ENCODE measurements around the gene CCDC3.

The CCDC3 gene

DNA sequence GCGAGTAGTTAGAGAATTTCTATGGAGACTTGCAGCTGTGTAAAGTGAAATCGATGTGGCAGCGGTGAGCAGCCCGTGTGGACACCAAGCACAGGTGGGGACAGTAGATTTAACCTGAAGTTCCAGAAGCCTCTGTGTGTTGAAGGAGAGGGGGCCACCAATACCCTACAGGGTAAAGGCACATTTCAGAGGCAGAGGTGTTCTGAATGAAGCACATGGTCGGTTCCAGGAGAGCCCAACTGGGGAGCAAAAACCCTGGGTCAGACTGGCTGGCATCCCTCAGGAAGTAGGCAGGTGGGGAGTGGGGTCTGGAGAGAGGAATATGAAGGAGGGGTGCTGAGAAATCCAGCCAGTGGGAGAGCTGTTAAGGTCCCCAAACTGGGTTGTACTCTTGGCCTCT, 76.6 kb downstream of the CCDC3 start:
- FAIRE-seq (no peak), DNase-seq (ENCODE audit: low spot score) (no peak)

DNA sequence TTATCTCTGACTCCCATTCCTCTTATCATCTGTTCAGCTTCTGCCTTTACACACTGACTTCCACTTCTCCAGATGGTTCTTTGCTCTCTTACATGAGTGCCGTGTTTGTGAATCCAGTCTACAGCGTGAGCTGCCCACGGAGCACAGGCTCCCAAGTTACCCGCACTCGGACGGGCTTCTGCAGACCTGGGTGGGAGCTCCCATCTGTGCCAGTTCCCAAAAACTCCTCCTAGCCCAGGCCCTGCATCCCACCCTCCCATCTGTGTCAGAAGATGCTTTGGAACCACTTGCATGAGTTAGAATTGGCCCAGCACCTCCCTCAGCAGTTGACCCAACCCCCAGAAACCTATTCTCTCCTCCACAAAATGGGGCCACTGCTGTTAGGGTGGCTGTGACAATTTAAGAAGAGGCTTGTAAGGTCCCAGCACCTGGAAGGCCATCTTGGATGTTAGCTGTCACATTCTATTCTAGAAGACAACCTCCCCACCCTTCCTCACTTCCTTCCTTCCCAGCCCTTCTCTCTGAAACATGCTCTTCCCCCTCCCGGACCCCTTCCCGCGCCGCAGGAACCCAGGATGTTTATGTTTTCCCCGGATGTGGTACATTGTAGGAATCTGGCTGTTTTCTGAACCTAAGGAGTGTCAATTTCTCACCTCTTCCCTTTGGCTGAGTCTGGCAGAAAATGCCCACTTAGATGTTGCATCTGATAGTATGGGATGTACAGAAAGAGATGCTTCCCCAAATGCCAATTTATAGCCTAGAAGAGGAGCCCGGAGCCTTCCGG, 79.2 kb downstream of the CCDC3 start:
- FAIRE-seq (no peak), DNase-seq (ENCODE audit: low spot score) (no peak)

DNA sequence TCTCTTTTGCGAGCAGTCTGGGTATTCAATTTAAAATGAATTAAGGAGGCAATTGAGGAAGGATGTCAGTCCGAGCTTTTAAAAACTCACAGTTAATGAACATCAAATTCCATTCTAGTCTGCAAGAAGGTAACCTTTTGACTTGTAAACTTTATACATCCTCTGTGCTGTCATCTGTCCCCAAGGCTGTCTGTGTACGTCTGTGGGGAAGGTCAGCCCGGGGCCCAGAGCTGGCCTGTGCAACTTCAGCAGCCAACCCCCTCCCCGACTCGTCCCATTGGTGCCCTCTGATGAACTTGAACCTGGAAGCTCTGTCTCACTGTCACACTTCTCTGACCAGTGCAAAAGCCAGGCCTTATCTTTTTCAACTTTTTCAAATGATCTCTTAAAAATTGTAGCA, 80.3 kb downstream of the CCDC3 start:
- FAIRE-seq, result no peak
- no peak for DNase-seq (ENCODE audit: low spot score)

DNA sequence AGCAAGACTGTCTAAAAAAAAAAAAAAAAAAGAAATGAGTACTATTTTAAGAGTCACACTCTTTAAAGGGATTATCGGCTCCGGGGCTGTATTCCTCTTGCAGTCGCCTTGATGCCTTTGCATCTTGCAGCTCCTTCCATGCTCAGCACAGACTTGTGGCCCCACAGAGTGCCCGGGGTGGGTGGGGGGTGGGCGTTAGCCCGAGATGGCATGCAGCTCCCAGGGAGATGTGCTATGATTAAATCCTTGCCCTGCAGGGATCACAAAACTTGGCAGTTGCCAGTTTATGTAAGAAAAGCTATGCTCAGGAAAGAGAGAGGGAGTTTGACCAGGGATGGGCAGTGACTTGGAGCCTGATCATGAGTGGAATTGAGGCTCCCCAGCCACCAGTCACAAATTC, 81.9 kb downstream of the CCDC3 start:
- FAIRE-seq (no peak), DNase-seq (ENCODE audit: low spot score) (no peak)

DNA sequence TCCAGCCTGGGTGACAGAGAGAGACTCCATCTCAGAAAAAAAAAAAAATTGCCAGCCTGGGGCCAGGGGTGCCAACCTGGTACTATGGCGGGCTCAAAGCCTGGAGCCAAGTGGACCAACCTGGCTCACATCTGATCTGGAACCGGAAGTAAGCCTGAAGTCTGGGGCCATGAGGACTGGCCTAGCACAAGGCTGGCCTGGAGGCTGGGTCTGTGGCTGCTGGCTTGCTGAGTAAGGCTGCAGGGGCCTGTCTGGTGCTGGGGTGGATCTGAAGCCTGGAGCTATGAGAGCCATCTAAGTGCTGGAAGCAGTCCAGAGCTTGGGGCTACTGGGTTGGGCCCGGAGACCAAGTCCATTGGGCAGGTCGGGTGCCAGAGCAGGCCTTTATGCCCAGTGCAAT, 84.9 kb downstream of the CCDC3 start:
- DNase-seq (ENCODE audit: low spot score) (no peak), FAIRE-seq (no peak)

DNA sequence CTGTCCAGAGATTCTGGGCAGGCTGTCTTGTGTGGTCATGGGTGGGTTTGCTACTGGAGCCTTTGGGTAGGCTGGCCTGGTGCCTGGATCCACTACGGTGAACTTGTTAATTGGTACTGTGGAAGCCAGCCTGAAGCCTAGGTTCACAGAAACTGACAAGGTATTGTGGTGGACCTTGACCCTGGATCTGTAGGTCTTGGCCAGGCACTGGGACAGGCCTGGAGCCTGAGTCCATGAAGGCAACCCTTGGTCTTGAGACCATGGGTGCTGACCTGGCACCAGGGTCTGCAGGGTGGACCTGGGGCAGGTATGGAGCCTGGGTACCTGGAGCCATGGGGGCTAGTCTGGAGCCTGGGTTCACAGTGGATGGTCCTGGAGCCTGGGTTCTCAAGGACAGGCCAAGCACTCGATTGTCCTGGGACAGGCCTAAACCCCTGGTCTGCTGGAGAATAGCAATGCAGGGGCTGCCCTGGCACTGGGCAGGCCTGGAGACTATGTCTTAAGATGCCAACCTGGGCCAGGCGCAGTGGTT, 85.8 kb downstream of the CCDC3 start:
- DNase-seq (ENCODE audit: low spot score) (no peak), FAIRE-seq (no peak)

DNA sequence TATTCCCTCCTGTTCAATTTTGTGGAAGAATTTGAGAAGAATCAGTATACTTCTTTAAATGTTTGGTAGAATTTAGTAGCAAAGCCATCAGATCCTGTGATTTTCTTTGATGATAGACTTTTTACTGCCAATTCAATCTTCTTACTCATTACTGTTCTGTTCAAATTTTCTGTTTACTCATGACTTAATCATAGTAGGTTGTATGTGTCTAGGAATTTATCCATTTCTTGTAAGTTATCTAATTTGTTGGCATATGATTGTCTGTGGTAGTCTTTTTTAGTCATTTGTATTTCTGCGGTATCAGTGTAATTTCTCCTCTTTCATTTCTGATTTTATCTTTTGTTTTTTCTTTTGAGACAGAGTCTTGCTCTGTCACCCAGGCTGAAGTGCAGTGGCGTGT, 87.4 kb downstream of the CCDC3 start:
- no peak for FAIRE-seq

DNA sequence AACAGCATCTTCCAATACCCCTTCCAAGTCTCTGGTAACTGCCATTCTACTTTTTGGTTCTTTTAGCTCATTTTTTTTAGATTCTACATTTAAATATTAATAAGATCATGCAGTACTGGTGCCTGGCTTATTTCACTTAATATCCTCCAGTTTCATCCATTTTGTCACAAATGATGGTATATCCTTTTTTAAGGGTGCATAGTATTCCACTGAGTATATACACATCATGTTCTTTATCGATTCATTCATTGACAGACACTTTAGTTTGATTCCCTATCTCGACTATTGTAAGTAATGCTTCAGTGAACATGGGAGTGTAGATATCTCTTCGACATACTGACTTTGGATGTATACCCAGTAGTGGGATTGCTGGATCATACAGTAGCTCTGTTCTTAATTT, 89.7 kb downstream of the CCDC3 start:
- FAIRE-seq, result no peak
- DNase-seq (ENCODE audit: low spot score), result no peak

More for the DNA sequence above, 87.4 kb downstream of the CCDC3 start:
- DNase-seq (ENCODE audit: low spot score), result no peak

DNA sequence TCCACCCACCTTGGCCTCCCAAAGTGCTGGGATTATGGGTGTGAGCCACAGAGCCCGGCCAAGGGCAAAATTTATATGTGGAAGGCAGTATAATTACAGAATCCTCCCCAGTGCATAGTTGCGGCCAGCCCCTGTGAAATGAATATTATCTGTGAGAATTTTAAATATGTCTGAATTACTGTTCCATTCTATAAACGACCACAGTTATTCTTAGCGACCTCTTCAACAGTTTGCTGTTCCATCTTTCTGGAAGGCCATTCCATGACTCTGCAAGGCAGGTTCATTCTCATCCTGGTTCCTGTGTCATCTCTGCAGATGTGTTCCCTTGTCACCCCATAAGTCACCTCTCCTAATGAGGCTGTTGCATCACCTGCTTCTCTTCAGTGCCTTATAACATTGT, 90.7 kb downstream of the CCDC3 start:
- FAIRE-seq, result no peak

DNA sequence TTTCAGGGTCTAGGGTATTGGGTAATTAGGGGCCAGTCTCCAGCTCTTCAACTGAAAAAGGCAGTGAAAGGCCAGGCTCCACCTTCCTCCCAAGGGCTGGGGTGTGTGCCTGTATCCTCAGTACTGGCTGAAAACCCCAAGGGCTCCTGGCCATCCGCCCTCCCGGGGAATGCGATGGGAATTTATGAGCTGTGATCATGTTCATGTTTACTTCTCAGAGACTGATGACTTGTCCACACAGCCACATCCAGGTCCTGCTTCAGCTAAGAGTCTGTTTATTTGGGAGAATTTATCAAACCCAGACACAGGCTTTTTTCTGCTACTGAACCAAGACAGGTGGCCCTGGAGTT, 91.7 kb downstream of the CCDC3 start:
- no peak for FAIRE-seq

More for the DNA sequence above, 90.7 kb downstream of the CCDC3 start:
- DNase-seq (ENCODE audit: low spot score), result no peak

DNA sequence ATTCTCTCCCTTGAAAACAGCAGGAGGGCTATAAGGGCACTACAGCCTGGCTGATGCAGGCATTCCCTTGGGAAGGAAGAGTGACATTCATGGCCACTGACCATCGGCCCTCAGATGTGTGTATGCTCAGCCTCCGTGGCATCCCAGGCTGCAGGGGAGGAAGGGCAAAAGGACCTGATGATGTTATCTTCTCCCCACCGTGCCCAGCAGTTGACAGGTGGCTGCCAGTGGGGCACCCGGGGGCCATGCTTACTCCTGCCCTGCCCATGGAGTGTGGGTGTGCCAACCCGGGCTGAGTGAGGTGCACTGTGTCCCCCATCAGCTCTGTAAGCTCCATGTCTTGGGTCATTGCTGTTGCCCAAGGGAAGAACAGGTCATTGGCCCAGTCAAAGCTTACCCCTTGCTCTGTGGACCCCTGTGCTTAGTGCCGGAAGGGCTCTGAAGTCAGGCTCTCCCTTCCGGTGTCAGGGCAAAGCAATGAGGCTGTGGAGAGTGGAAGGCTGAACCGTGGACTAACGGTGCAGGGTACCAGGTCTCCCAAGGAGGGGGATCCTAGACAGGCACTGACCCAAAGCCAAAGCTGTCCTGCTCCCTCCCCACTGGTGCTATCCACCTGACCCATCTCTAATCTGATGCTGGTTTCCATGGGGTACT, 92.2 kb downstream of the CCDC3 start:
- DNase-seq (ENCODE audit: low spot score) (no peak), FAIRE-seq (no peak)

More for the DNA sequence above, 91.7 kb downstream of the CCDC3 start:
- DNase-seq (ENCODE audit: low spot score), result no peak

DNA sequence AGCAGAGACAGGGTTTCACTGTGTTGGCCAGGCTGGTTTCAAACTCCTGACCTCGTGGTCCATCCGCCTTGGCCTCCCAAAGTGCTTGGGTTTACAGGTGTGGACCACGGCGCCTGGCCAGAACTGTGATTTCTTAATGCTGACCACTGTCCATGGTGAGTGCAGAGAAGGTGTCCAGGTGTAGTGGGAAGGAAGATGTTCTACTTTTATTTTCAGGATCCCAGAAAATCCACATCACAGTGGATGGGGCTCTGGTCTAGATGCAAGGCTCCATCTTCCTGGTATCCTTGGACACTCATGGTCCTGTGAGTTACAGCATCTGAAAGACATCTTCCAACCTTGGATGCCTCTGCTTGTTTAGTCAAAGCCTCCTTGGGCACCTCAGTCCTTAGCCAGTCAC, 92.7 kb downstream of the CCDC3 start:
- no peak for DNase-seq (ENCODE audit: low spot score)
- no peak for FAIRE-seq

DNA sequence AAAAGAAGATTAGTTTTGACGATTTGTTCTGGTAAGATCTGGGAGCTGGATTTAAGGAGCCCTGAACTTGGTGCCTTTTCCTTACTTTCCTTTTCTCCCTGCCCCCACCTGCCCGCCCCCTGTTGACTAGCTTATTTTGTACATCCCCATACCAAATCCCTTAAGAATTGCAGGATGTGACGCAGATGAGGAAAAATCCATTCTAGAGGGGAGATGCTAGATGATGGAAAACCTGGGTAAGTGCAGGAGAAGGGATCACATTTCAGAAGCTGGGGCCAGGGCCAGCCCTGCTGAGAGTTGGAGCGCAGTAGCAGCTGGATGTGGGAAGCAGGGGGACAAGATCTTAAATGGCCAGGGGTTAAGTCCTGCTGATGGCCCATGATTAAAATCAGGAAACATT, 93.9 kb downstream of the CCDC3 start:
- no peak for DNase-seq (ENCODE audit: low spot score)
- no peak for FAIRE-seq

DNA sequence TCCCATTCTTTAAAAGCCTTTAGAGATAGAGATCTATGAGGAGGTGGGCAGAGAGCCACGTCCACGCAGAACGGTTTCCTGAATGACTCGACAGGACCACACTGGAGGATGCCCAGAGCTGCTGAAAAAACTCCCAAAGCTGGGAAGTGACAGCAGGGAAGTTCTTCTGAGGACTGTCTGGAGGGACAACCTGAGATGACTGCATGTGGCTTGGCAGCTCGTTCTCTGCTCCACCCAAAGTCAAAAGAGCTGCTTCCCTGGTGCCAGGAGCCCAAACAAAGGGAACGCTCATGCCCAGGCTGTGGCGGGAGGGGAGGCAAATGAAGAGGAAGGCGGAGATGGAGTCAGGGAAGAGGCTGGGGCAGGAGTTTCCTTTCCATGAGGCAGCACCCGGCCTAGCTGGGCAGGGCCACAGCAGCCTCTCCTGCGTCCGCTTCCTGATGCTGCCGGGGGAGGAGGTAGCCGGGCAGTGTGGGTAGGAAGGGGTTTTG, 95.4 kb downstream of the CCDC3 start:
- FAIRE-seq, result no peak
- DNase-seq (ENCODE audit: low spot score), result no peak

DNA sequence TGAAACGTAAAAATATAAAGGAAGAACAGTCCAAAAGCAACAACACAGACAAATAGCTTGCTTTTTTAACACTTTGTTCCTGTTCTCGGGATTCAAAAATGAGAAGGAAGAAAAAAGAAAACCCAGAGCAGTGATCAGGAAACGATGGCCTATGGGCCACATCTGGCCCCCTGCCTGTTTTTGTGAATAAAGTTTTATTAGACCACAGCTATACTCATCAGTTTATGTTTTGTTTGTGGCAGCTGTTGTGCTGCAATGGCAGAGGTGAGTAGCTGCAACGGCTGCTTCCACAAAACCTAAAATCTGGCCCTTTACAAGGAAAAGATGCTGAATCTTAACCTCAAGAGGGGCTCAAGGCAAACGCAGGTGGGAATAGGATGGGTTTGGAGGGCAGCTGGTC, 96.4 kb downstream of the CCDC3 start:
- FAIRE-seq, result no peak

DNA sequence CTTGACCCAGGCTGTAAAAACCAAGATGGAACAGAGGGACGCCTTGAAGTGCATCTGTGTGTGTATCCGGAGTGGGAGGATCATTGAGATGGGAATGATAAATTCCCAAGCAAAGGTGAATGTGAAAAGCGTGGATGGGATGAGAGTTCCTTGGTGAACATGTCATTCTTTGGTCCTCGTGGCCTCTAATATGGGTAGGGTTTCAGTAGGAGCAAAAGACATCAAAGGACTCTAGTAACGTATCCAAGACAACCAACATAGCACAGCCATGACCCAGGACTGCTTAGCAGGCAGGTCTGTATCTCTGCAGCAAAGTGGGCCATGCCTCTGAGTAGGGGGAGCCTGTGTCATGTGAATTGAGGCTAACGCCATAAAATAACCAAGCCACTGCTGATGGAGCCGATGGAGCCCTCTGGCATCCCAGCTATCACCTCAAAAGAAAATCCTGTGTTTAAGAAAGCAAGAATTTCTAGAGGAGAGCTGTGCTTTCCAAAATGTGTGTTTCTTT, 98.6 kb downstream of the CCDC3 start:
- DNase-seq (ENCODE audit: low spot score) (no peak), FAIRE-seq (no peak)

More for the DNA sequence above, 96.4 kb downstream of the CCDC3 start:
- DNase-seq (ENCODE audit: low spot score), result no peak

DNA sequence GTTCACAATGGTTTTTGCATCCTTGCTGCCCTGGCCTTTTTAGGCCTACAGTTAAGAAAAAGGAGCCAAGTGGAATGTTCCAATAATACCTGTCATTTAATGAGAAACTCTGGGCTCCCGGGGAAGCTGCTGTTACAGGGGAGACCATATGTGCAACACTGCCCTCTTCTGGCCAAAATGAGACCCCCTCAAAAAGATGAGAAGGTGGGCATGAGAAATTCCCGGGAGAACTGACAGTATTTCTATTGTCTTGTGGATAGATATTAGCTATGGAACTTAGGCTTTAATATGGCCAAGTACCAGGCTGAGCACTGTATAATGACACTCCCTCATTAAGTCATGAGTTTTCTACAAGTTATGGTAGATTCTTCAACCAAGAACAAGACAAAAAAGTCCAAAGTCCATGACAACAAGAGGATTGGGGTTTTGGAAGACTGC, 99.4 kb downstream of the CCDC3 start:
- DNase-seq (ENCODE audit: low spot score), result peak; percentile 74
- no peak for FAIRE-seq

DNA sequence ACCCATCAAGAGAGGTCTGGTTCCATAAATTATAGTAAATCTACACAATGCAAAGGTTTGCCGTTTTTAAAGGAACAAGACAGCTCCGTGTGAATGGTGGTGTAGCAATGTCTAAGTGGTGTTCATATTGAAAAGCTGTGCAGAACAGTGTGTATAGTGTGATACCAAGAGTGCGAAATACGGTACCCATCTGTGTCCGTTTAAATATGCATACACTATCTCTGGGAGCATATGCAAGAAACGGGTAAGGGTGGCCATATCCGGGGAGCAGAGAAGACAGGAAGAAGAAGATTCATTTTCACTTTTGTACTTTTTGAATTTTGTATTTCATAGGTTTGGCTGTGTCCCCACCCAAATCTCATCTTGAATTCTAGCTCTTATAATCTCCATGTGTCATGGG, 102.0 kb downstream of the CCDC3 start:
- FAIRE-seq, result no peak
- DNase-seq (ENCODE audit: low spot score), result no peak

DNA sequence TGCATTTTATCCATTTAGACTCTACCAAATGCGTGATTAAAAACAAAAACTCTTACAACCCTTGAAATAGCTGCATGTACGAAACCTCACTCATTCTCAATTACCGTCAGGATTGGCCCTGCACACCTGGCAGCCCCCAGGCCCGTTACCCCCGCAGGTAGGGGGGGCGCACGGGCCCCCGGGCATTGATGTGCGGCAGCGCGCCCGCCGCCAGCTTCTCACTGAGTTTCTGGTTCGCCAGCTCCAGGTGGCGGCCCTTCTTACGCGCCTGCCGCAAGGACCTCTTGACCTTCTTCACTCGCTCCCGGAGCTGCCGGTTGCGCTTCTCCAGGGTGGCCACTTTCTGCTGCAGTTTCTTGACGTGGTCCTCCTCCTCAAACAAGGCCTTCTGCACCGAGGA, 103.2 kb downstream of the CCDC3 start:
- no peak for FAIRE-seq
- no peak for DNase-seq (ENCODE audit: low spot score)

DNA sequence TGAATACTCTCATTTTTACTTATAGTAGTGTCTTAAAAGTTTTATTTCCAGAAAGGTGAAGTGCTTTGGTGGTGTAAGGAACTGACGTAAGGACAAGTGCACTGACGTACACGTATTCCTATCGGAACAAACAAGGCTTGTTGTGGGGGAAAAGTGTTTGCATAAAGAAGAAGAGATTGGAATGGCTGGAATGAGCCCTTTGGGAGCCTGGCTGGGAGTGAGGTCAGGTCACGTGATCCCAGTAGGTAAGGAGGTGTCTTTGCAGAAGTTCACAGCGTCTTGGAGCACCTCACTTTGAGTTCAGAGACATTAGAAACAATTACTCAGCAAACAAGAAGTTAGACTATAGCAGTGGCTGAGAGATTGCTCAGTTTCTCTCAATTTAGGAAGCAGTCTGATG, 104.2 kb downstream of the CCDC3 start:
- DNase-seq (ENCODE audit: low spot score) (no peak), FAIRE-seq (no peak)

DNA sequence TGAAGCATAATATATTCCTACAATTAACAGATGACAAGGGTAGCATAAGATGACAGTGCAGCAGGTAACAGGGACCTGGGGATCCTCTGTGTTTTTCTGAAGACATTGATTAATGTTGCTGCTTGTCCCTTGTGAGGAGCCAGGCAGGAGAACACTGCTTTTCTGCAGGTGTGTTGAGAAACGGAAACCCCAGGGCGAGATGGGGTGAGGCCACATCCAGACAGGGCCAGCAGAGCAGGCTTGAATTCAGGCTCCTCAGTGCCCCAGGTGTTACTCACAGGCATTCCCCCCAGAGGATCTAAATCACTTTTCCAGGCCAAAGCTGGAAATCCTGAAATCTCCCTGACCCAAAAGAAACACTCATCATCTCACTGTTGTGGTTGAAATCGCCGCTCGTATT, 105.3 kb downstream of the CCDC3 start:
- no peak for DNase-seq (ENCODE audit: low spot score)
- no peak for FAIRE-seq

DNA sequence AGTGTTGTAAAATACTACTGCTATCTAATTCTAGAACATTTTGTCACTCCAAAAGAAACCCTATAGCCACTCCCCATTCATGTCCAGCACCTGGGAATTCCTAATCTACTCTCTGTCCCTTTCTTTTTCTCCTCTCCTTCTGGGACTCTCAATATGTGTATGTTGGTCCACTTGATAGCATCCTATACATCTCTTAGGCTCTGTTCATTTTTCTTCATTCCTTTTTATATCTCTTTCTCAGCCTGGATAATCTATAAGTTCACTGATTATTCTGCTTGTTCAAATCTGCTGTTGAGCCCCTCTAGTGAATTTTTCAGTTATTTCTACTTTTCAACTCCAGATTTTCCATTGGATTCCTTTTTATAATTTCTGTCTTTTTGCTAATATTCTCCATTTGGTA, 108.6 kb downstream of the CCDC3 start:
- no peak for DNase-seq (ENCODE audit: low spot score)
- no peak for FAIRE-seq

DNA sequence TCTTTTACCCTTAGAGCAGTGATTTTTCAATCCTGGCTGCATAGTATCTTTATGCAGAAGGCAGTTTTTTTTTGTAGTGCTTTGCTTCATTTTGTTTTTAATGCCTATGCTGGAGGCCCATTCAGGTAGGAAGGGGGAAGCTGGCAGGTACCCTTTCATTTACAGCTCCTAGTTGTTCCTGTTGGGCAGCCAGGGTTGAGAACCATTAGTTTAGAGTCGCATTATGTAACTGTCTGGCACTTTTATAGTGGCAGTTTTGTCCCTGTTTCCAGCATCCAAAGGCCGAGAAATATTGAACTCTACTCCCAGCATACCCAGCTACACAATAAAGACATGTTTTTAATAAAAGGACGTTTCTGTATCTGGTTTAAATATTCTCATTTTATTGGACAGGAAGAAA, 110.6 kb downstream of the CCDC3 start:
- FAIRE-seq, result no peak
- no peak for DNase-seq (ENCODE audit: low spot score)

Data from urothelium cell line (cell line).